ENCODE results near the gene AP1G2. TPM values are rescaled to one million over a fixed set of nuclear protein-coding genes. Genes with fewer than 3 reads are reported as not detected.
A peak's percentile ranks its signal among the peaks of the same experiment; 100 is the strongest.

AP1G2 gene
- total RNA-seq, 6 donors from 2014 or later, result 73.9 to 418 (median 140) TPM

DNA sequence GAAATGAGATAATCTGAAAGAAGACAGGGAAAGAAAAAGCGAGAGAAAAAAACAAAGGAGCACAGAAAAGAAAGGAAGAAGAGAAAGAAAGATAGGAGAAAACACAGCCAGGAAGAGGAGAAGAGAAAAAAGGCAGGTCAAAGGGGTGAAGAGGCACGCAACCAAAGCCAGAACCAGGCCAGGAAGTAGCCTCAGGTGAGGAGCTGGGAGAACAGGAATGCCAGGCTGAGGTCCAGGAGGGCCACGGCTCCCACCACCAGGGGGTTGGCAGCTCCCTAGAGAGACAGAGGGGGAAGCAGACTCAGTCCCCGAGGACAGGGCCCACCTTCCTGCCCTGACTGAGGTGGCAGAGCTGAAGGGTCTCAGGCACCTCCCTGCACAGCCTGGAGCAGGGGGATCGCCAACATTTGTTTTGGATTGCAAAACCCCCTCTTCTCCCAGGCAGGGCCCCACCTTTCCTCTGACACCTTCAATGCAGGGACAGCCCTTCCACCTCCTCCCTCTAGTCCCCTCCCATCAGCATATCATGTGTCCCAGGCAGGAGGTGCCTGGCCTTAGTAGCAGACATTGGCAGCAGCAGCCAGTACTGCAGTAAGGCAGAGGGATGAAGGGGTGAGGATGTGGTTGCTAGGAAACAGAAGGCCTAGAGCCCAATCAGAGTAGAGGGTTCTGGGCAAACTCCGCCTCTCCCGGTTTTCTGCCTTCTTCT lies 2.0 kb upstream of the AP1G2 start:
- WGBS, 2 donors, result 63 to 65% methylated on average over 7 of the region's 7 CpGs
- Histone ChIP-seq H3K4me3 (no peak overlapping the region), H3K9me3 (no peaks in the 10 kb centered on the region), H3K27ac (peak overlapping the region in 1 of 4 donors; percentile 44), H3K27me3 (no peaks in the 10 kb centered on the region), H3K4me1 (peaks cover 16 to 57% (median 25%) of the 10 kb centered on the region in 4 donors), H3K36me3 (peaks cover 0 to 14% (median 6%) of the 10 kb centered on the region in 4 donors)
- no peak for ATAC-seq (ENCODE audit: low FRiP score in 2 of 2)
- no peak for TF ChIP-seq POLR2A (IDR thresholded peaks at IDR 0.05)
- TF ChIP-seq, protein P1, sequence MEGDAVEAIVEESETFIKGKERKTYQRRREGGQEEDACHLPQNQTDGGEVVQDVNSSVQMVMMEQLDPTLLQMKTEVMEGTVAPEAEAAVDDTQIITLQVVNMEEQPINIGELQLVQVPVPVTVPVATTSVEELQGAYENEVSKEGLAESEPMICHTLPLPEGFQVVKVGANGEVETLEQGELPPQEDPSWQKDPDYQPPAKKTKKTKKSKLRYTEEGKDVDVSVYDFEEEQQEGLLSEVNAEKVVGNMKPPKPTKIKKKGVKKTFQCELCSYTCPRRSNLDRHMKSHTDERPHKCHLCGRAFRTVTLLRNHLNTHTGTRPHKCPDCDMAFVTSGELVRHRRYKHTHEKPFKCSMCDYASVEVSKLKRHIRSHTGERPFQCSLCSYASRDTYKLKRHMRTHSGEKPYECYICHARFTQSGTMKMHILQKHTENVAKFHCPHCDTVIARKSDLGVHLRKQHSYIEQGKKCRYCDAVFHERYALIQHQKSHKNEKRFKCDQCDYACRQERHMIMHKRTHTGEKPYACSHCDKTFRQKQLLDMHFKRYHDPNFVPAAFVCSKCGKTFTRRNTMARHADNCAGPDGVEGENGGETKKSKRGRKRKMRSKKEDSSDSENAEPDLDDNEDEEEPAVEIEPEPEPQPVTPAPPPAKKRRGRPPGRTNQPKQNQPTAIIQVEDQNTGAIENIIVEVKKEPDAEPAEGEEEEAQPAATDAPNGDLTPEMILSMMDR (IDR thresholded peaks at IDR 0.05), result peak in 3 of 6 experiments; percentile 12 to 14 (median 13)
- DNase-seq, result peak in 1 of 2 donors; percentile 40

DNA sequence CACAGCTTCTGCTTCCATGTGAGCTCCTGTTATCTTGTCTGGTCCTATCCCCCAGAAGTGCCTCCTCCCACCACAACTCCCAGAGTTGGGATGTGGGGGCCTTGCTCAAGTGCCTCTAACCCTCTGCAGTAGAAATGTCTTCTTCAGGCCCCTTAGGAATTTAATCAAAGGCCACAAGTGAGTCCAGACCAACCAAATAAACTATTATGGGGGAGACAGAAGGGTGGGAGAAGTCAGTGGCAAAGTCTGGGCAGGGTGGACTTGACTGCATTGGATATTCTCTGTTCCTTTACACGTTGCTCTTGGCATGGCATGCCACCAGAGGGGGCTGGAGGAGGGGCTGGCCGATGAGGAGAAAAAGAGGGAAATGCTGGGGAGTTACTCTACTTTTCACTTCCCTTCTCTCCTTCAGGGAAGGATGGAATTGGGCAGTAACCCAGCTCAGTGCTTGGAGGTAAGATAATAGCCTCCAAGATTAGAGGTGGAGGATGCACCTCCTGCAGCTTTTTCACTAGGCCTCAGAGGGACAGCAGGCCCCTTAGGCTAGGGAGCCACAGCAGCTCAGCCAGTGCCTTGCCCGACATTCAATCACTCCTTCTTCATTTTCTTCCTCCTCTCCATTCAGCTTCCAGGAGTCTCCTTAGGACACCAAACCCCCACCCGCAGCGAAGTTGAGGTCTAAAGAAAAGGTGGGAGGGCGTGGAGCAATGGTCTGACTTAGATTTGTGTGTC lies 1.2 kb upstream of the AP1G2 start:
- no peak for ATAC-seq (ENCODE audit: low FRiP score in 2 of 2)
- WGBS, 2 donors, result 60 to 63% methylated on average over 6 of the region's 6 CpGs
- H3K9me3 ChIP-seq, result no peaks in the 10 kb centered on the region
- H3K27me3 ChIP-seq, result no peaks in the 10 kb centered on the region
- H3K36me3 ChIP-seq, result peaks cover 0 to 21% (median 10%) of the 10 kb centered on the region in 4 donors
- TF ChIP-seq, protein P1 (IDR thresholded peaks at IDR 0.05), result peak in 1 of 6 experiments; percentile 15
- TF ChIP-seq EP300 (IDR thresholded peaks at IDR 0.05) (no peak), POLR2AphosphoS5 (IDR thresholded peaks at IDR 0.05) (no peak)
- peaks cover 16 to 57% (median 25%) of the 10 kb centered on the region in 4 donors for H3K4me1 ChIP-seq
- no peak overlapping the region for H3K4me3 ChIP-seq
- no peak for DNase-seq
- H3K27ac ChIP-seq, result peak overlapping the region in 2 of 4 donors; percentile 88 to 89

DNA sequence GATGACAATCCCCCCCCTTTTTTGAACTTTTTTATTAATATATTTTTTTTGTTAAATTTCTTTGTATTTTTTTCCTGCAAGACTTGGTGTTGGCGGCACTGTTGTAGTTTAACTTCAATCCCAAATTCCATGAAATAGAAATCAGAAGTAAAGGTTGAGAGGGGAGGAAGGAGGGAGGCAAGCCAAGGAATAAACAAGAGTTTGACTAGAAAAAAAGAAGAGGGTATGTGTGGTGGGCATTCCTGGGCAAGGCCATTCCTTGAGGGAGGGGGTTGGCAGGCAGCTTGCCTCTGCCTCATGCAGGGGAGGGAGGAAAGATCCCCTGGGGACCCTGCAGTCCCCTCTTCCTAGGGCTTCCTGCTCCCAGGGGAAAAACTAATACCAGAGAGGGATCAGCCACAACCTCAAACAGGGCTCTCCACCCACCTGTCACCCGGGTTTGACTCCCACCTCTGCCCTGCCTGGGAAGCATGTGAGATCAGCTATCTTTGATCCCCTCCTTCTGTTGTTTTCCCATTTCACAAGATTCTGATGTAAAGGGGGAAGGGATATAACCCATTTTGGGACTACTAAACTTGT lies 519 bp upstream of the AP1G2 start:
- TF ChIP-seq POLR2A (IDR thresholded peaks at IDR 0.05), result no peak
- H3K9me3 ChIP-seq, result no peaks in the 10 kb centered on the region
- 59 to 86% methylated on average over 2 of the region's 2 CpGs for WGBS, 2 donors
- H3K4me1 ChIP-seq, result peaks cover 14 to 54% (median 23%) of the 10 kb centered on the region in 4 donors
- H3K36me3 ChIP-seq, result peaks cover 0 to 21% (median 13%) of the 10 kb centered on the region in 4 donors
- peak overlapping the region in 3 of 4 donors; percentile 68 to 81 (median 70) for H3K4me3 ChIP-seq
- ATAC-seq (ENCODE audit: low FRiP score in 2 of 2), result no peak
- H3K27ac ChIP-seq, result peak overlapping the region; percentile 43 to 89 (median 72)
- no peaks in the 10 kb centered on the region for H3K27me3 ChIP-seq
- DNase-seq, result no peak

- Histone ChIP-seq H3K4me3 (peak overlapping the region; percentile 43 to 81 (median 69)), H3K4me1 (peaks cover 11 to 54% (median 20%) of the 10 kb centered on the region in 4 donors), H3K9me3 (no peaks in the 10 kb centered on the region), H3K27me3 (no peaks in the 10 kb centered on the region), H3K27ac (peak overlapping the region; percentile 43 to 89 (median 72)), H3K36me3 (peaks cover 0 to 28% (median 20%) of the 10 kb centered on the region in 4 donors)
- 14 to 30% methylated on average over 4 to 5 of the region's 5 CpGs for WGBS, 2 donors
- no peak for TF ChIP-seq POLR2A (IDR thresholded peaks at IDR 0.05)
- TF ChIP-seq EP300 (IDR thresholded peaks at IDR 0.05), result no peak
- TF ChIP-seq, protein P1 (IDR thresholded peaks at IDR 0.05), result no peak
- TF ChIP-seq POLR2AphosphoS5 (IDR thresholded peaks at IDR 0.05), result no peak
- ATAC-seq (ENCODE audit: low FRiP score in 2 of 2), result peak; percentile 2 to 21
- peak in 1 of 2 donors; percentile 55 for DNase-seq
Observed at GRCh38 chr14:23566778-23567185, 809 bp downstream of the AP1G2 start.

Data from upper lobe of left lung (tissue), 6 donors.